Ovary (tissue), 3 donors: ENCODE measurements around the gene ACTR1A.

Experiments
- POLR2A ChIP-seq: fragments of 450-650 bp; IDR thresholded peaks from one replicate; pipeline ENCODE4 v1.6.1; 2017; ENCODE audit warnings: antibody characterized with exemption, mild to moderate bottlenecking, moderate library complexity
- TF ChIP-seq, protein P1 (sequence below), 3 donors: fragments of 450-650 bp in 2 of 3; fragments of 200-600 bp in 1 of 3; IDR thresholded peaks; one replicate each; pipeline versions ENCODE4 v1.5.1 to v1.8.0; 2016 to 2022; ENCODE audit warnings: antibody characterized with exemption in 3 of 3, mild to moderate bottlenecking in 1 of 3
- donor health status: DM: no; HTN: no; CAD: no.

DNA sequence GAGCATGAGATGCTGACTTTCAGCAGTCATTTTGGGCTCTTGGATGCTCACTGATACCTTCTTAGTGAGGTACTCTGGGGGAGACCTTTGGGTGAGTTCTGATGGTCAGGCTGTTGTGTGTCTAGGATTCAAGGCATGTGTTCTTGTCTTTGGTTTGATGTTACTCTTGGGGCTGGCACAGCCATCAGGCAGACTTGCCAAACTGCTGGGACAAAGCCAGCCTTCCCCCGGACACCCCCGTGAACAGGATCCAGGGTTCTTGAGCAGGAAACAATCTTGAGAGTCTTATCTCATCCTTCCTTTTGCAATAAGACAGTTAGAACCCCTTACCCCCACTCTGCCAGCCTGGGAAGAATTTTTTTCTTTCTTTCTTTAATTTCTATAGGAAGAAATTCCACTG lies 43.5 kb upstream of the ACTR1A start:
- TF ChIP-seq, protein P1, sequence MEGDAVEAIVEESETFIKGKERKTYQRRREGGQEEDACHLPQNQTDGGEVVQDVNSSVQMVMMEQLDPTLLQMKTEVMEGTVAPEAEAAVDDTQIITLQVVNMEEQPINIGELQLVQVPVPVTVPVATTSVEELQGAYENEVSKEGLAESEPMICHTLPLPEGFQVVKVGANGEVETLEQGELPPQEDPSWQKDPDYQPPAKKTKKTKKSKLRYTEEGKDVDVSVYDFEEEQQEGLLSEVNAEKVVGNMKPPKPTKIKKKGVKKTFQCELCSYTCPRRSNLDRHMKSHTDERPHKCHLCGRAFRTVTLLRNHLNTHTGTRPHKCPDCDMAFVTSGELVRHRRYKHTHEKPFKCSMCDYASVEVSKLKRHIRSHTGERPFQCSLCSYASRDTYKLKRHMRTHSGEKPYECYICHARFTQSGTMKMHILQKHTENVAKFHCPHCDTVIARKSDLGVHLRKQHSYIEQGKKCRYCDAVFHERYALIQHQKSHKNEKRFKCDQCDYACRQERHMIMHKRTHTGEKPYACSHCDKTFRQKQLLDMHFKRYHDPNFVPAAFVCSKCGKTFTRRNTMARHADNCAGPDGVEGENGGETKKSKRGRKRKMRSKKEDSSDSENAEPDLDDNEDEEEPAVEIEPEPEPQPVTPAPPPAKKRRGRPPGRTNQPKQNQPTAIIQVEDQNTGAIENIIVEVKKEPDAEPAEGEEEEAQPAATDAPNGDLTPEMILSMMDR (IDR thresholded peaks at IDR 0.05) = no peak
- TF ChIP-seq POLR2A = no peak
